ENCODE measurements around the gene NIPA2. TPM values are rescaled to one million over a fixed set of nuclear protein-coding genes. Genes with fewer than 3 reads are reported as not detected.

NIPA2 gene
- total RNA-seq, 1 donor from 2014 or later, result 13.5 TPM

DNA sequence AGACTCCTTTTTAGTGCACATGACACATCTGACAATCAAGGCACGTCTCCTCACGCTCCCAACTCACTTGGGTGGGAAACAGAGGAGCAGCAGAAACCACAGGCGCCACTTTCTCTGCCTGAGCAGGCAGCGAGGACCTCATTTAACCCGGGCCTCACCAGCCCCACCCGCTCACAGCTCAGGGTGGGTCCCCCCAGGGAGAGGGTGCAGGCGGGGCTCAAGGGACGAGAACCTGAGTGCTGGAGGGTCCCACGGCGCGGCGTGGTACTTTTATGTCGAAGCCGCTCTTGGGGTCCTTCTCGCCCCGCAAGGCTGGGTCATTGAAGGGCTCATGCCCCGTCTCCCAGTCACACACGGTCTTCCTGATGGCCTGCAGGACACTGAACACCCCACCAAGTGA, 79.1 kb downstream of the NIPA2 start:
- Histone ChIP-seq H3K27ac (no peak overlapping the region), H3K4me1 (no peaks in the 10 kb centered on the region), H3K4me3 (no peak overlapping the region), H3K9me3 (no peaks in the 10 kb centered on the region), H3K36me3 (peaks cover 62 to 75% of the 10 kb centered on the region in 2 donors), H3K27me3 (no peaks in the 10 kb centered on the region)
- intact Hi-C loops (cut with DNase I), result no loop called here
- TF ChIP-seq CTCF (IDR thresholded peaks at IDR 0.05), result no peak
- no peak for DNase-seq (ENCODE audit: low spot score in 2 of 2)

Other genes starting within 250 kb of the NIPA2 start
- 6.3 TPM for gene NIPA1, start 52.0 kb upstream of the NIPA2 start, total RNA-seq
- gene CYFIP1, start 141.7 kb downstream of the NIPA2 start, total RNA-seq, result 94.7 TPM
- gene TUBGCP5, start 200.9 kb downstream of the NIPA2 start, total RNA-seq, result 17.1 TPM

Data from ascending aorta (tissue), 2 donors.